ENCODE measurements around the gene MSANTD7. TPM values are rescaled to one million over a fixed set of nuclear protein-coding genes. Genes with fewer than 3 reads are reported as not detected.

The MSANTD7 gene
- polyA plus RNA-seq, 3 donors, result 5.0 to 7.6 (median 7.3) TPM

- H2AFZ ChIP-seq (ENCODE audit: insufficient read depth, low read depth, low read length, poor library complexity, severe bottlenecking), result no peak overlapping the region
- Mint-ChIP-seq H3K36me3 (no peaks in the 10 kb centered on the region), H3K4me3 (no peak overlapping the region), H3K9me3 (no peaks in the 10 kb centered on the region), H3K4me1 (peaks cover 3% of the 10 kb centered on the region), H3K27me3 (ENCODE audit: low read depth in 3 of 3) (peaks cover 0 to 2% (median 0%) of the 10 kb centered on the region in 3 donors), H3K27ac (no peak overlapping the region)
- DNase-seq, result no peak
- no peak overlapping the region for H3K9ac ChIP-seq (ENCODE audit: insufficient read depth, low read length, poor library complexity, severe bottlenecking)
- TF ChIP-seq, protein P1, sequence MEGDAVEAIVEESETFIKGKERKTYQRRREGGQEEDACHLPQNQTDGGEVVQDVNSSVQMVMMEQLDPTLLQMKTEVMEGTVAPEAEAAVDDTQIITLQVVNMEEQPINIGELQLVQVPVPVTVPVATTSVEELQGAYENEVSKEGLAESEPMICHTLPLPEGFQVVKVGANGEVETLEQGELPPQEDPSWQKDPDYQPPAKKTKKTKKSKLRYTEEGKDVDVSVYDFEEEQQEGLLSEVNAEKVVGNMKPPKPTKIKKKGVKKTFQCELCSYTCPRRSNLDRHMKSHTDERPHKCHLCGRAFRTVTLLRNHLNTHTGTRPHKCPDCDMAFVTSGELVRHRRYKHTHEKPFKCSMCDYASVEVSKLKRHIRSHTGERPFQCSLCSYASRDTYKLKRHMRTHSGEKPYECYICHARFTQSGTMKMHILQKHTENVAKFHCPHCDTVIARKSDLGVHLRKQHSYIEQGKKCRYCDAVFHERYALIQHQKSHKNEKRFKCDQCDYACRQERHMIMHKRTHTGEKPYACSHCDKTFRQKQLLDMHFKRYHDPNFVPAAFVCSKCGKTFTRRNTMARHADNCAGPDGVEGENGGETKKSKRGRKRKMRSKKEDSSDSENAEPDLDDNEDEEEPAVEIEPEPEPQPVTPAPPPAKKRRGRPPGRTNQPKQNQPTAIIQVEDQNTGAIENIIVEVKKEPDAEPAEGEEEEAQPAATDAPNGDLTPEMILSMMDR (IDR thresholded peaks at IDR 0.05), result no peak
- intact Hi-C loops (cut with micrococcal nuclease), result no loop called here
- no peaks in the 10 kb centered on the region for H3K27me3 ChIP-seq (ENCODE audit: control insufficient read depth in 2 of 2, insufficient read depth in 2 of 2, low read length in 2 of 2)
- H3K4me3 ChIP-seq (replicated peaks in 1 of 3; ENCODE audit: low read depth in 2 of 3, low read length in 3 of 3), result no peak overlapping the region
- no peaks in the 10 kb centered on the region for H3K36me3 ChIP-seq (replicated peaks in 1 of 2; ENCODE audit: control insufficient read depth in 1 of 2, insufficient read depth in 2 of 2, low read length in 2 of 2)
- H3K79me2 ChIP-seq (ENCODE audit: insufficient read depth, low read length), result no peaks in the 10 kb centered on the region
- no peaks in the 10 kb centered on the region for H3K9me3 ChIP-seq (replicated peaks in 1 of 2; ENCODE audit: control insufficient read depth in 1 of 2, insufficient read depth in 1 of 2, low read length in 2 of 2)
- H3K27ac ChIP-seq (ENCODE audit: low read depth in 1 of 2, low read length in 2 of 2), result no peak overlapping the region
- H3K4me1 ChIP-seq (ENCODE audit: control insufficient read depth in 1 of 2, insufficient read depth in 2 of 2, low read length in 2 of 2), result peaks cover 0 to under 1% of the 10 kb centered on the region in 2 donors
- H3K4me2 ChIP-seq (replicated peaks; ENCODE audit: extremely low read depth, low read length, poor library complexity, severe bottlenecking), result no peak overlapping the region
- no peaks in the 10 kb centered on the region for H4K20me1 ChIP-seq (ENCODE audit: insufficient read depth, low read length)
- WGBS (ENCODE audit: insufficient coverage), result no CpG with 5 or more reads among the region's 1 CpG
These were observed 34.3 kb upstream of the MSANTD7 start for GRCh38 chr10:14803827-14804226.

GRCh38 chr10:14806318-14806717 is 31.8 kb upstream of the MSANTD7 start:
- H3K4me1 Mint-ChIP-seq, result peaks cover 1% of the 10 kb centered on the region
- Histone ChIP-seq H3K36me3 (replicated peaks in 1 of 2; ENCODE audit: control insufficient read depth in 1 of 2, insufficient read depth in 2 of 2, low read length in 2 of 2) (no peaks in the 10 kb centered on the region), H2AFZ (ENCODE audit: insufficient read depth, low read depth, low read length, poor library complexity, severe bottlenecking) (no peak overlapping the region), H3K4me2 (replicated peaks; ENCODE audit: extremely low read depth, low read length, poor library complexity, severe bottlenecking) (no peak overlapping the region), H4K20me1 (ENCODE audit: insufficient read depth, low read length) (no peaks in the 10 kb centered on the region), H3K9me3 (replicated peaks in 1 of 2; ENCODE audit: control insufficient read depth in 1 of 2, insufficient read depth in 1 of 2, low read length in 2 of 2) (no peaks in the 10 kb centered on the region), H3K27ac (ENCODE audit: low read depth in 1 of 2, low read length in 2 of 2) (no peak overlapping the region), H3K9ac (ENCODE audit: insufficient read depth, low read length, poor library complexity, severe bottlenecking) (no peak overlapping the region), H3K27me3 (ENCODE audit: control insufficient read depth in 2 of 2, insufficient read depth in 2 of 2, low read length in 2 of 2) (no peaks in the 10 kb centered on the region), H3K4me1 (ENCODE audit: control insufficient read depth in 1 of 2, insufficient read depth in 2 of 2, low read length in 2 of 2) (no peaks in the 10 kb centered on the region), H3K79me2 (ENCODE audit: insufficient read depth, low read length) (no peaks in the 10 kb centered on the region), H3K4me3 (replicated peaks in 1 of 3; ENCODE audit: low read depth in 2 of 3, low read length in 3 of 3) (no peak overlapping the region)
- H3K4me3 Mint-ChIP-seq, result no peak overlapping the region
- 100% methylated on average over 1 of the region's 3 CpGs for WGBS (ENCODE audit: insufficient coverage)
- DNase-seq, result no peak
- peaks cover 0 to 3% (median 0%) of the 10 kb centered on the region in 3 donors for H3K27me3 Mint-ChIP-seq (ENCODE audit: low read depth in 3 of 3)
- TF ChIP-seq, protein P1 (IDR thresholded peaks at IDR 0.05), result no peak
- no peak overlapping the region for H3K27ac Mint-ChIP-seq
- intact Hi-C loops (cut with micrococcal nuclease), result no loop called here
- peaks cover 0 to 6% (median 0%) of the 10 kb centered on the region in 7 donors for H3K9me3 Mint-ChIP-seq
- no peaks in the 10 kb centered on the region for H3K36me3 Mint-ChIP-seq

Measured in CD14-positive monocyte (primary cell).